GM21825 (cell line): ENCODE results near the gene GOLGA1.
"Not testable (repeated sequence)": the region's sequence is repeated elsewhere in the genome, so short reads cannot be mapped to it uniquely, and the experiment has no call there.

Experiments used
- ATAC-seq: cut with Tn5 transposase; IDR thresholded peaks from one replicate; pipeline ENCODE4 v1.9.1; 2021; ENCODE audit warnings: mild to moderate bottlenecking, moderate library complexity; ENCODE audit not compliant: unreplicated experiment

GOLGA1 gene

GRCh38 chr9:124841075-124841821 lies 99.6 kb downstream of the GOLGA1 start:
- ATAC-seq, result no peak

DNA sequence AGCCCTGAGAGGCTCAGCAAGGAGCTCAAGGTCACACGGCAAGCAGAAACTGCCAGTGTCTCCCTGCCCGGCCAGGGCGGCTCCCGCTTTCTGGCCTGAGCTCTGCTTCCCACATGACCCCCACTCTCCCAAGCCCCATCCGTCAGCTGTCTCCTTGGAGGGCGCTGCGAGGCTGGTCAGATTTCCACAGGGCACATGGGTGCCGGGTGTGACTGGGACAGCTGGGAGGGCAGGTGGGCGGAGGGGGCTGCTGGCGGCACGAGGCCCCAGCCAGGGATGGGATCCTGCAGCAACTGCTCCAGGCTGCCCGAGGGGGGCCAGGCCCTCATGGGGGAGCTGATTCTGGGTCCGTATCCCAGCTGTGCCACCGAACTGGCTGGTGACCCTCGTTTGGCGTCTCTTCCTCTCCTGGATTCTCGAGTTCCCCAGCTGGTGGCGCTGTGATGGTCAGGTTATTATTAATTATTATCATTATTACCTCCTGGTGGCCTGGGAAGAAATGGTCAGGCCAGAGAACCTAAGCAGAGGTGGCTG lies 100.5 kb downstream of the GOLGA1 start:
- no peak for ATAC-seq

- ATAC-seq, result no peak
Measured at GRCh38 chr9:124839612-124840299, 101.1 kb downstream of the GOLGA1 start.

- ATAC-seq, result not testable (repeated sequence)
Measured at GRCh38 chr9:124838567-124839275, 102.2 kb downstream of the GOLGA1 start.

DNA sequence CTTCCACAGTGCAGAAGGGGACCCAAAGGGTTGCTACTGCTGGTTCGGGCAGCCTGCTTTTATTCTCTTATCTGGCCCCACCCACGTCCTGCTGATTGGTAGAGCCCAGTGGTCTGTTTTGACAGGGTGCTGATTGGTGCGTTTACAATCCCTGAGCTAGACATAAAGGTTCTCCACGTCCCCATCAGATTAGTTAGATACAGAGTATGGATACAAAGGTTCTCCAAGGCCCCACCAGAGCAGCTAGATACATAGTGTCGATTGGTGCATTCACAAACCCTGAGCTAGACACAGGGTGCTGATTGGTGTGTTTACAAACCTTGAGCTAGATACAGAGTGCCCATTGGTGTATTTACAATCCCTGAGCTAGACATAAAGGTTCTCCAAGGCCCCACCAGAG lies 102.8 kb downstream of the GOLGA1 start:
- ATAC-seq, result not testable (repeated sequence)

DNA sequence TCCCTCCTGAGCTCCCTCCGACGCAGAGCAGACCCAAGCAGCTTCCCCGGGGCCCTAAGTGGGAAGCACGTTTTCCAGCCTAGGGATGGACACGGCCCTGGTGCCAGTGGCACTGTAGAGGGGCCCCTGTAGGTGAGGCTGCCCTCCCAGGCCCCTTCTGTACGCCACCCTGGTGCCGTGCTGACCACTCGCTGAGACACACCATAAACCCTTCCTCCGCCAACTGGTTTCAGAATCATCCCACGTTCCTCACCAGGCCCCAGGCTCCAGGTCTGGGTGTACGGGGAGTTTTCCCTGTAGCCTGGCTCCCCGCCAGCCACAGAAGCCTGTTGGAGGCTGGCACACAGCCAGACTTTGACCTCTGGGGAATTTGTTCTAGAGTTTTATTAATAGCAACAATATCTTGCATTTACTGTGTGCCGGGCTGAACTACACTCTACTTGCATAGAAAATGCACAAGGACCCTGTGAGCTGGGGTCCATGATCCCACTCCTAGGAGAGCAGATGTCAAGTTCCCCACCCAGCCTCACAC lies 105.8 kb downstream of the GOLGA1 start:
- ATAC-seq, result no peak

- ATAC-seq, result no peak
Measured at GRCh38 chr9:124834591-124834990, 106.3 kb downstream of the GOLGA1 start.

DNA sequence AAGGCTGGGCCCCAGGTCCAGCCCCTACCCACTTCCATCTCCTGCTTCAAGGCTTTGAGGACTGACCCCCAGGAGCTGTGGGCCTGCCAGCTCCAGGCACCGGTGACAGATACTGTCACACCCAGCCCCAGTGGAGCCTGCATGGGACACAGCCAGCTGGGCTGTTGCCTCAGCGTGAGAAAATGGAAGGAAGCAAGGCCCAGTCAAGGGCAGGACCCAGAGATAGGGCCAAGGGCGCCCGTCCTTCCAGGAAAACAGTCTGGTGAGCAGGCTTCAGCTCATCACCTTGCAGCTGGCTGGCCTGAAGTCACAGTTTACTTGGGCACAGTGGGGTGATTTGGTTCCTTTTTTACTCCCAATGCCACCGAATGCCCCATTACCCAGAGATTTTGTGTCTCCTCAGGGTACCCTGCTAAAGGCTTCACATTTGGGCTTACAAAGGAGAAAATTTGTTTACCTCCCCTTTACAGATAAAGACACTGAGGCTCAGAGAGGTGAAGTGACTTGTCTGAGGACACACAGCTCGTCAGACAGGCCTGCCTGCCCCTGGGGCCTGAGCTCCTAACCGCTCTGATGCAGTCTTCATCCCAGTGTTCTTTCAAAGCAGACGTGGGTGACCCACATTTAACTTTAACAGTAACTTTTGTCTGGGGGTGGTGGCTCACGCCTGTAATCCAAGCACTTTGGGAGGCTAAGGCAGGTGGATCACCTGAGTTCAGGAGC lies 109.1 kb downstream of the GOLGA1 start:
- no peak for ATAC-seq

- ATAC-seq, result no peak
Measured at GRCh38 chr9:124830593-124830992, 110.3 kb downstream of the GOLGA1 start.

DNA sequence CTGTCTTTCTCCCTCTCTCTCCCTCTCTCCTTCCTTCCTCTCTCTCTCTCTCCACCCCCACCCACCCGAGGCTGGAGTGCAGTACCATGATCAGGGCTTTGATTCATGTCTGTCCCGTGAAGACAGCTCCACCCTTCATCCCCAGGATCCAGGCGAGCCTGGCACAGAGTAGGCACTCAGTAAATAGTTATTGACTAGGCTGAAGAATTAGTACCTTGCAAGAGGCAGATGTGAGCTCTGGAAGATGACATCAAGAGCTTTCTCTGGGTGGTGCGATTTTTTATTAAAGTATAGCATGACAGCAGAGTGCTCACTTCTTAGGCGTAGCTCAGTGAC lies 111.6 kb downstream of the GOLGA1 start:
- ATAC-seq, result no peak

- no peak for ATAC-seq
Measured at GRCh38 chr9:124828489-124829333, 112.2 kb downstream of the GOLGA1 start.
